HepG2 (cell line): ENCODE results near the gene ATP11C. TPM values are rescaled to one million over a fixed set of nuclear protein-coding genes. Genes with fewer than 3 reads are reported as not detected.

ENCODE experiments used
- ATAC-seq: fragments of 200-7000 bp; cut with Tn5 transposase; 3 replicates; pipeline ENCODE4 v1.9.1; 2020; ENCODE audit warnings: mild to moderate bottlenecking, moderate library complexity
- BruUV-seq: library from RNA; stranded (reverse); fragments of 400-500 nt; replicated peaks from 2 replicates; lab custom pipeline; 2021; lab: Mats Ljungman, UMichigan
- CTCF ChIA-PET: fragments of 300-600 bp; formaldehyde crosslinking; extraction: SDS; loops from one replicate; lab custom pipeline; 2021; ENCODE audit warnings: low total read pairs, inconsistent platforms, low intra/inter-chr PET ratio; lab: Yijun Ruan, JAX
- POLR2A ChIA-PET: fragments of 350-600 bp; sonication (Branson Sonifier 250); formaldehyde crosslinking; loops from one replicate; lab custom pipeline; 2020; ENCODE audit warnings: antibody characterized with exemption, inconsistent platforms; lab: Yijun Ruan, JAX
- DNase-seq: peaks from one replicate; pipeline ENCODE4 v3.0.0-alpha.2; 2015; ENCODE audit warnings: low spot score
- FAIRE-seq: peaks from 3 replicates; lab custom pipeline; 2011; peaks lifted over from hg19 to GRCh38; lab: Jason Lieb, UNC
- H2AFZ ChIP-seq: one replicate; pipeline ENCODE4 v1.6.1; 2011; ENCODE audit warnings: low read length, inconsistent platforms
- H3K27ac ChIP-seq: fragments of 300-600 bp; 3 replicates; pipeline ENCODE4 v1.8.0; 2011; ENCODE audit warnings: mixed run types, mild to moderate bottlenecking, mixed read lengths, low read length, inconsistent platforms; ENCODE audit not compliant: insufficient read depth; ENCODE audit errors: extremely low read length
- H3K27me3 ChIP-seq, 2 experiments: fragments of 200-600 bp in 1 of 2; 2 replicates in 1 of 2; 3 replicates in 1 of 2; pipeline versions ENCODE4 v1.6.0 to v1.8.0; 2011; ENCODE audit warnings: low read length in 2 of 2, mild to moderate bottlenecking in 2 of 2, moderate library complexity in 2 of 2, inconsistent platforms in 1 of 2; ENCODE audit not compliant: insufficient read depth in 2 of 2, control insufficient read depth in 1 of 2
- H3K36me3 ChIP-seq, 2 experiments: fragments of 200-600 bp in 1 of 2; replicated peaks in 1 of 2; 2 replicates in 1 of 2; 3 replicates in 1 of 2; pipeline versions ENCODE4 v1.5.1 to v1.8.0; 2011; ENCODE audit warnings: low read length in 2 of 2, inconsistent platforms in 1 of 2; ENCODE audit not compliant: insufficient read depth in 2 of 2, control insufficient read depth in 1 of 2
- H3K4me1 ChIP-seq: 2 replicates; pipeline ENCODE4 v1.5.1; 2012; ENCODE audit warnings: low read length, inconsistent platforms; ENCODE audit not compliant: insufficient read depth
- H3K4me2 ChIP-seq: 2 replicates; pipeline ENCODE4 v1.6.0; 2011; ENCODE audit warnings: low read depth, low read length, inconsistent platforms
- H3K4me3 ChIP-seq, 3 experiments: fragments of 200-600 bp in 1 of 3; sonication (generic), shearing (Covaris generic) in 1 of 3; replicated peaks in 1 of 3; 2 replicates each; pipeline ENCODE4 v1.5.1; 2011 to 2016; ENCODE audit warnings: low read length in 3 of 3, inconsistent platforms in 2 of 3, low read depth in 2 of 3, mild to moderate bottlenecking in 2 of 3, control low read depth in 1 of 3, mixed read lengths in 1 of 3; ENCODE audit not compliant: insufficient read depth in 1 of 3
- H3K79me2 ChIP-seq: one replicate; pipeline ENCODE4 v1.6.1; 2011; ENCODE audit warnings: low read length, inconsistent platforms; ENCODE audit not compliant: insufficient read depth
- H3K9ac ChIP-seq: 2 replicates; pipeline ENCODE4 v1.6.0; 2011; ENCODE audit warnings: mild to moderate bottlenecking, low read depth, low read length, inconsistent platforms; ENCODE audit not compliant: insufficient read depth
- H3K9me3 ChIP-seq: 2 replicates; pipeline ENCODE4 v1.5.1; 2012; ENCODE audit warnings: mild to moderate bottlenecking, low read length
- H4K20me1 ChIP-seq: 2 replicates; pipeline ENCODE4 v1.6.0; 2011; ENCODE audit warnings: inconsistent platforms, mild to moderate bottlenecking, low read length, moderate library complexity; ENCODE audit not compliant: insufficient read depth
- ATF1 ChIP-seq: IDR thresholded peaks from 2 replicates; pipeline ENCODE4 v1.6.1; 2016; ENCODE audit warnings: mild to moderate bottlenecking, control low read depth
- ETS1 ChIP-seq: sonication (generic); formaldehyde crosslinking; IDR thresholded peaks from 2 replicates; pipeline ENCODE4 v1.4.0; 2020; ENCODE audit warnings: missing genetic modification reagents
- RBM22 ChIP-seq: fragments of 200-400 bp; formaldehyde crosslinking; optimal IDR thresholded peaks from 2 replicates; pipeline ENCODE3; 2017; ENCODE audit warnings: mild to moderate bottlenecking, low read length, moderate library complexity
- RCOR2 ChIP-seq: IDR thresholded peaks from 2 replicates; pipeline ENCODE4 v1.6.1; 2016; ENCODE audit warnings: missing biosample characterization, missing genetic modification reagents
- RELA ChIP-seq: sonication (generic); formaldehyde crosslinking; IDR thresholded peaks from 2 replicates; pipeline ENCODE4 v1.4.0; 2020; ENCODE audit warnings: missing genetic modification reagents
- RFX5 ChIP-seq: IDR thresholded peaks from 2 replicates; pipeline ENCODE4 v1.6.1; 2011; ENCODE audit warnings: low read depth, low read length, improper control_type of control experiment
- SIX4 ChIP-seq: sonication (generic); formaldehyde crosslinking; IDR thresholded peaks from 2 replicates; pipeline ENCODE4 v1.4.0; 2020; ENCODE audit warnings: missing genetic modification reagents
- ZKSCAN8 ChIP-seq: IDR thresholded peaks from 2 replicates; pipeline ENCODE4 v1.6.1; 2016; ENCODE audit warnings: borderline replicate concordance, missing genetic modification reagents, missing compliant biosample characterization
- ZNF451 ChIP-seq: sonication (generic); formaldehyde crosslinking; IDR thresholded peaks from 2 replicates; pipeline ENCODE4 v1.5.0; 2020; ENCODE audit warnings: mild to moderate bottlenecking, missing genetic modification reagents
- ZNF546 ChIP-seq: sonication (generic); formaldehyde crosslinking; conservative IDR thresholded peaks from 2 replicates; pipeline ENCODE4 v1.8.1; 2023; ENCODE audit warnings: mild to moderate bottlenecking, missing genetic modification reagents
- WGBS: methylation state at CpG from one replicate; pipeline ENCODE4 v1.1.6; 2017; ENCODE audit warnings: low lambda C conversion rate; 5-methylcytosine and 5-hydroxymethylcytosine counted together
- in situ Hi-C: cut with HindIII; loops from 2 replicates; pipeline ENCODE4 v1.10.0; 2017; ENCODE audit warnings: low pct_unique_long_range_greater_than_20kb; ENCODE audit not compliant: extremely low pct_ligation_motif_present
- intact Hi-C: fragments of 100-400 bp; cut with micrococcal nuclease; formaldehyde crosslinking; loops from one replicate; pipeline ENCODE4 v1.10.0; 2022; ENCODE audit not compliant: unreplicated experiment
- polyA plus RNA-seq, 8 experiments: library from polyadenylated mRNA; depleted of rRNA in 3 of 8; stranded (reverse) in 7 of 8; unstranded in 1 of 8; fragments of >200 nt; fragmentation: Illumina TruSeq in 4 of 8; extraction: Trizol in 4 of 8; gene quantifications; 2 replicates each; pipeline versions ENCODE4 v1.2.1 to v1.2.3, GENCODE V29; 2011 to 2016; ENCODE audit warnings: low read depth in 4 of 8, missing spikeins in 1 of 8, mixed read lengths in 1 of 8; ENCODE audit not compliant: insufficient read depth in 1 of 8
- total RNA-seq, 5 experiments: library from RNA; depleted of rRNA; stranded (reverse); fragments of >200 nt; fragmentation: Illumina TruSeq; extraction: Trizol; gene quantifications; 2 replicates each; pipeline ENCODE4 v1.2.3, GENCODE V29; 2016; ENCODE audit warnings: low read depth in 1 of 5
- TF ChIP-seq, protein P1 (sequence below): sonication (generic); formaldehyde crosslinking; IDR thresholded peaks from 2 replicates; pipeline ENCODE4 v1.5.0; 2020; ENCODE audit warnings: mild to moderate bottlenecking, missing genetic modification reagents, borderline replicate concordance
- TF ChIP-seq, protein P2 (sequence below): IDR thresholded peaks from 2 replicates; pipeline ENCODE4 v1.6.1; 2018; ENCODE audit warnings: missing genetic modification reagents, mild to moderate bottlenecking, missing compliant biosample characterization
- TF ChIP-seq, protein P3 (sequence below): sonication (generic); formaldehyde crosslinking; IDR thresholded peaks from 2 replicates; pipeline ENCODE4 v1.4.0; 2020; ENCODE audit warnings: mild to moderate bottlenecking, low read depth, missing genetic modification reagents

The ATP11C gene
- total and polyA plus RNA-seq, 2 of the 13 experiments (the other 11 are each of a cell fraction or from before 2014, with no cell fraction given) = 8.5 to 16.9 TPM

DNA sequence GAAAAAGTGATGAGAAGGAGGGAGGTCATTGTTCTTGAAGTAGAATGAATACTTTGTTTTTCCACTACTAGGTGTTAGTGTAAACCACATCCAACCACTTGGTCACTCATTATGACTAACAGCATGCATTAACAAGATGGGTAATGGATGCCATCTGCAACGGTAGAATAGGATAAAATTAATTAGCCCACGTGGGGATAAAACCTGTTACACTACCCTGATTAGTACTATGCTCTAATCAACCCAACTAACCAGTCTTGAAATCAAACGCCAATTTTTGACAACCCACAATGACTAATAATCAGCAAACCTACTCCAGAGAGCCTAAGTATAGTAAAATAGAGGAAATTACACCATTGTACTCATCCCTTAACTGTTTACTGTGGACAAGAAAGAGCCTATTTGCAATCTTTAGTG is 131.4 kb downstream of the ATP11C start (continued):
- TF ChIP-seq, protein P1, sequence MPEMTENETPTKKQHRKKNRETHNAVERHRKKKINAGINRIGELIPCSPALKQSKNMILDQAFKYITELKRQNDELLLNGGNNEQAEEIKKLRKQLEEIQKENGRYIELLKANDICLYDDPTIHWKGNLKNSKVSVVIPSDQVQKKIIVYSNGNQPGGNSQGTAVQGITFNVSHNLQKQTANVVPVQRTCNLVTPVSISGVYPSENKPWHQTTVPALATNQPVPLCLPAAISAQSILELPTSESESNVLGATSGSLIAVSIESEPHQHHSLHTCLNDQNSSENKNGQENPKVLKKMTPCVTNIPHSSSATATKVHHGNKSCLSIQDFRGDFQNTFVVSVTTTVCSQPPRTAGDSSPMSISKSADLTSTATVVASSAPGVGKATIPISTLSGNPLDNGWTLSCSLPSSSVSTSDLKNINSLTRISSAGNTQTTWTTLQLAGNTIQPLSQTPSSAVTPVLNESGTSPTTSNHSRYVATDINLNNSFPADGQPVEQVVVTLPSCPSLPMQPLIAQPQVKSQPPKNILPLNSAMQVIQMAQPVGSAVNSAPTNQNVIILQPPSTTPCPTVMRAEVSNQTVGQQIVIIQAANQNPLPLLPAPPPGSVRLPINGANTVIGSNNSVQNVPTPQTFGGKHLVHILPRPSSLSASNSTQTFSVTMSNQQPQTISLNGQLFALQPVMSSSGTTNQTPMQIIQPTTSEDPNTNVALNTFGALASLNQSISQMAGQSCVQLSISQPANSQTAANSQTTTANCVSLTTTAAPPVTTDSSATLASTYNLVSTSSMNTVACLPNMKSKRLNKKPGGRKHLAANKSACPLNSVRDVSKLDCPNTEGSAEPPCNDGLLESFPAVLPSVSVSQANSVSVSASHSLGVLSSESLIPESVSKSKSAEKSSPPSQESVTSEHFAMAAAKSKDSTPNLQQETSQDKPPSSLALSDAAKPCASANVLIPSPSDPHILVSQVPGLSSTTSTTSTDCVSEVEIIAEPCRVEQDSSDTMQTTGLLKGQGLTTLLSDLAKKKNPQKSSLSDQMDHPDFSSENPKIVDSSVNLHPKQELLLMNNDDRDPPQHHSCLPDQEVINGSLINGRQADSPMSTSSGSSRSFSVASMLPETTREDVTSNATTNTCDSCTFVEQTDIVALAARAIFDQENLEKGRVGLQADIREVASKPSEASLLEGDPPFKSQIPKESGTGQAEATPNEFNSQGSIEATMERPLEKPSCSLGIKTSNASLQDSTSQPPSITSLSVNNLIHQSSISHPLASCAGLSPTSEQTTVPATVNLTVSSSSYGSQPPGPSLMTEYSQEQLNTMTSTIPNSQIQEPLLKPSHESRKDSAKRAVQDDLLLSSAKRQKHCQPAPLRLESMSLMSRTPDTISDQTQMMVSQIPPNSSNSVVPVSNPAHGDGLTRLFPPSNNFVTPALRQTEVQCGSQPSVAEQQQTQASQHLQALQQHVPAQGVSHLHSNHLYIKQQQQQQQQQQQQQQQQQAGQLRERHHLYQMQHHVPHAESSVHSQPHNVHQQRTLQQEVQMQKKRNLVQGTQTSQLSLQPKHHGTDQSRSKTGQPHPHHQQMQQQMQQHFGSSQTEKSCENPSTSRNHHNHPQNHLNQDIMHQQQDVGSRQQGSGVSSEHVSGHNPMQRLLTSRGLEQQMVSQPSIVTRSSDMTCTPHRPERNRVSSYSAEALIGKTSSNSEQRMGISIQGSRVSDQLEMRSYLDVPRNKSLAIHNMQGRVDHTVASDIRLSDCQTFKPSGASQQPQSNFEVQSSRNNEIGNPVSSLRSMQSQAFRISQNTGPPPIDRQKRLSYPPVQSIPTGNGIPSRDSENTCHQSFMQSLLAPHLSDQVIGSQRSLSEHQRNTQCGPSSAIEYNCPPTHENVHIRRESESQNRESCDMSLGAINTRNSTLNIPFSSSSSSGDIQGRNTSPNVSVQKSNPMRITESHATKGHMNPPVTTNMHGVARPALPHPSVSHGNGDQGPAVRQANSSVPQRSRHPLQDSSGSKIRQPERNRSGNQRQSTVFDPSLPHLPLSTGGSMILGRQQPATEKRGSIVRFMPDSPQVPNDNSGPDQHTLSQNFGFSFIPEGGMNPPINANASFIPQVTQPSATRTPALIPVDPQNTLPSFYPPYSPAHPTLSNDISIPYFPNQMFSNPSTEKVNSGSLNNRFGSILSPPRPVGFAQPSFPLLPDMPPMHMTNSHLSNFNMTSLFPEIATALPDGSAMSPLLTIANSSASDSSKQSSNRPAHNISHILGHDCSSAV (CRISPR knock-in tag) = no peak
- no peak for TF ChIP-seq ETS1 (CRISPR knock-in tag)

- no peaks in the 10 kb centered on the region for H3K27me3 ChIP-seq
- BruUV-seq = no TSS peak
- no peaks in the 10 kb centered on the region; a peak in 1 of 5 replicates for H3K36me3 ChIP-seq
- H3K4me3 ChIP-seq = no peak overlapping the region
- no peak overlapping the region for H2AFZ ChIP-seq
- H4K20me1 ChIP-seq = no peaks in the 10 kb centered on the region
- FAIRE-seq (no peak), DNase-seq (no peak), ATAC-seq (no peak)
- ChIA-PET CTCF (no interaction called here), POLR2A (no interaction called here)
- no peak overlapping the region for H3K4me2 ChIP-seq
- 100% methylated on average over 4 of the region's 4 CpGs for WGBS
- no peaks in the 10 kb centered on the region for H3K9me3 ChIP-seq
- H3K79me2 ChIP-seq = no peaks in the 10 kb centered on the region
- H3K4me1 ChIP-seq = no peaks in the 10 kb centered on the region
- no peak overlapping the region for H3K27ac ChIP-seq
- in situ Hi-C loops (no loop called here), intact Hi-C loops (loop anchor here (5.0 kb wide), 1 partner anchor 134 kb away; the partner anchor contains the start of gene ATP11C)
- no peak overlapping the region for H3K9ac ChIP-seq
- TF ChIP-seq, protein P2, sequence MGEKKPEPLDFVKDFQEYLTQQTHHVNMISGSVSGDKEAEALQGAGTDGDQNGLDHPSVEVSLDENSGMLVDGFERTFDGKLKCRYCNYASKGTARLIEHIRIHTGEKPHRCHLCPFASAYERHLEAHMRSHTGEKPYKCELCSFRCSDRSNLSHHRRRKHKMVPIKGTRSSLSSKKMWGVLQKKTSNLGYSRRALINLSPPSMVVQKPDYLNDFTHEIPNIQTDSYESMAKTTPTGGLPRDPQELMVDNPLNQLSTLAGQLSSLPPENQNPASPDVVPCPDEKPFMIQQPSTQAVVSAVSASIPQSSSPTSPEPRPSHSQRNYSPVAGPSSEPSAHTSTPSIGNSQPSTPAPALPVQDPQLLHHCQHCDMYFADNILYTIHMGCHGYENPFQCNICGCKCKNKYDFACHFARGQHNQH (CRISPR knock-in tag) = no peak
- TF ChIP-seq ZNF451 = no peak
- TF ChIP-seq ATF1 (CRISPR knock-in tag) = no peak
- TF ChIP-seq, protein P3, sequence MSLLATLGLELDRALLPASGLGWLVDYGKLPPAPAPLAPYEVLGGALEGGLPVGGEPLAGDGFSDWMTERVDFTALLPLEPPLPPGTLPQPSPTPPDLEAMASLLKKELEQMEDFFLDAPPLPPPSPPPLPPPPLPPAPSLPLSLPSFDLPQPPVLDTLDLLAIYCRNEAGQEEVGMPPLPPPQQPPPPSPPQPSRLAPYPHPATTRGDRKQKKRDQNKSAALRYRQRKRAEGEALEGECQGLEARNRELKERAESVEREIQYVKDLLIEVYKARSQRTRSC (CRISPR knock-in tag) = no peak
- no peak for TF ChIP-seq ZNF546 (CRISPR knock-in tag)
- no peak for TF ChIP-seq SIX4 (CRISPR knock-in tag)
- TF ChIP-seq RCOR2 = no peak
- no peak for TF ChIP-seq RELA (CRISPR knock-in tag)
- TF ChIP-seq RBM22 = no peak
- TF ChIP-seq ZKSCAN8 (CRISPR knock-in tag) = no peak
- TF ChIP-seq RFX5 = no peak
Observed at GRCh38 chrX:139798701-139799100, 134.2 kb downstream of the ATP11C start.
